Measurements from ENCODE around the gene SBF2.

The SBF2 gene

DNA sequence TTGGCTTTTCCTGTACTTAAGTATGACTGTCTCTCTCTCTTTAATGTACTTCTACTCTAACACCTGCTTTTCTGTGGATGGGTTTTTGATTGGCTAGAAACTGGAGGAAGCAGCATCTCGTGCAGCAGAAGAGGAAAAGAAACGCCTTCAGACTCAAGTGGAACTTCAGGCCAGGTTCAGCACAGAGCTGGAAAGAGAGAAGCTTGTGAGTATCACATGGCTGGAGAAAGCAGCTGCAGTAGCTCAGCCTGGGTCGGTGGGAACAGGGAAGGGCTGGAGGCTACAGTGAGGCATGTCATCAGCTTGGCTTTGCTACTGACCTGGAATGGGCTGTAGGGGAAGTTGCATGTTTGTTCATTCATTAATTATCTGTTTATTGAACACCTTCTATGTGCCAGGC, 555.9 kb downstream of the SBF2 start:
- no peak for DNase-seq

DNA sequence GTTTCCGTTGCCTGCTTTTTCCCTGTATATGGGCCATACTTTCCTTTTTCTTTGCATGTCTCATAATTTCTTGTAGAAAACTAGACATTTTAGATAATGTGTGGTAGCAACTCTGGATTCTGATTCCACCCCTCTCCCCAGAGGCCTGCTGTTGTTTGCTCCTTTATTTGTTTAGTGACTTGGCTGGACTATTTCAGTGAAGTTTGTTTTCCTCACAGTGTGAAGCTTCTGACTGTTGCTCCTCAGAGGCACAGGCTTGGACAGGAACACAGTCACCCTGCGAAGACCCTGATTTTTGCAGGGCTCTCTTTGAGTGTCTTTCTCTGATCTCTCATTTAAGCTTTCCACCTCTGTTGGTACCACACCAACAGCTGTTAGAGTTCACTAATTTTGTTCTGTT, 557.7 kb downstream of the SBF2 start:
- no peak for DNase-seq

DNA sequence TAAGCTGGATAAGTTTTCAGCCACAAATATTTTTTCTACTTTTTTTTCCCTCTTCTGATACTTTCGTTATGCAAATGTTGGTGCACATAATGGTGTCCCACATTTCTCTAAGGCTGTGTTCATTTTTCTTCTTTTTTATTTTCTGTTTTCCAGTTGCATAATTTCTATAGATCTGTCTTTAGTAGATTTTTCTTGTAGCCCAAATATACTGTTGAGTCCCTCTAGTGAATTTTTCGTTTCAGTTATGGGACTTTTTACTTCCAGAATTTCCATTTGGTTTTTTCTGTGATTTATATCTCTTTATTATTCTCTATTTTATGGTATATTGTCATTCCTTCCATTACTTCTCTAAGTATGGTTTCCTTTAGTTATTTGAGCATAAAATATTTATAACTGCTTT, 558.1 kb downstream of the SBF2 start:
- DNase-seq = no peak

DNA sequence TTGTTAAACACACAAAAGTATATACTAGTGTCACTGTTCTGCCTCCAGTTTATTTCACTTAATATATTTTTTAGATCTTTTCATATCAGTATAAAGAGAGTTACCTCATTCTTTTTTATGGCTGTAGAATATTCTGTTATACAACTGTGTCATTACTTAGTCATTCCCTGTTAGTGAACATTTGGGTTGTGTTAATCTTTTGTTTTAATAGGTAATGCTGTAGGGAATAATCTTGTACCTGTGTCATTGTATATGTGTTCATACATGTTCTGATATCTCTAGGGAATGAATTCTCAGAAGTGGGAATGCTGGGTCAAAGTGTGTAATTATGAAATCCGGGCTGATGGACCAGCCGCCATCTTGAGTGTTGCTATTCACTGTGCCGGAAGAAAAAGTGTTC, 558.8 kb downstream of the SBF2 start:
- no peak for DNase-seq

DNA sequence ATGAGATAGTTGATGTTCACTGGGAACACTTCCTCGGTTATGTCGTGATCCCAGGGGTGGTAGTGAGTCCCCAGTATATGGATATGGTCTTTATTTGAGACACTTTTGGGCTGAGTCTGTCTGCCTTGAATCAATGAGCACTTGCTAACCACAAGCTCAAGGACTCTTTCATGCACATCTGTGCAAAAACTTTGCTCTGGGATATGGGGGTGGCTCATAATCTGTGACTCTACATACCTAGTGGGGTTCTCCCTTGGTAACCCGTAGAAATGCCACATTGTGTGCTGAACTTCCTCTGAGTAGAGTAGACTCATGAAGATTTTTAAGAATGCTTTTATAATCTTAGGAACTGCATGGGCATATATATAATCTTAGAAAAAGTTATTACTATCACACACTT, 560.8 kb downstream of the SBF2 start:
- DNase-seq = no peak

DNA sequence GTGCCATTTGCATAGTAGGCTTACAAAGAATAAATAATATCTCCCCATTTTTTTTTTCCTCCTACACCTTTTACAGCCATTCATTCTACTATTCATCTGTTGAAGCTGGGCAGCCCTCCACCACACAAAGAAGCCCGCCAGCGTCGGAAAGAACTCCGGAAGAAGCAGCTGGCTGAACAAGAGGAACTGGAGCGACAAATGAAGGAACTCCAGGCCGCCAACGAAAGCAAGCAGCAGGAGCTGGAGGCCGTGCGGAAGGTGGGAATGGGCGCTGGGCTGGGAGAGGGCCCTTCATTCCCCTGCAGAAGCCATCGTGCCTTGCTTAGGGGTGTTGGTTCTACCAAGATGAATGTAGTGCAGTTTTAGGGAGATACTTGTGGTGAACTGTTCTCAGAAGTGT, 561.6 kb downstream of the SBF2 start:
- no peak for DNase-seq

DNA sequence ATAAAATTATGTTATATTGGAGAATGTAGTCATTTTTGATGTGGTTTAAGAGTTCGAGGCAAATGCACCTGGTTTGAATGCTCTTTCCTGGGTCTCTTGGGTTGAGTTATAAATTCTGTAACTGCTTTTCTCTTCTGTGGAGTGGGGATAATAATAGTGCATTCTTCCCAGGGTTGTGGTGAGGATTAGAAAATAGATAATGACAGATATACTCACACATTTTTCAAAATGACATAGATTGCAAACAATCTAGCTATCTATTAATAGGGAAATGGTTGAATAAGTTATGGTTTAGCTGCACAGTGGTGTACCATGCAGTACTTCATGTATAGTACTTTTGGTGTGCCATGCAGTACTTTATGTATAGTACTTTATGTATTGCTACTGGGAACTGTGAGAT, 562.8 kb downstream of the SBF2 start:
- DNase-seq = no peak
